GM18861 (cell line): ENCODE measurements around the gene HCN4.
"Not testable (repeated sequence)": the region's sequence is repeated elsewhere in the genome, so short reads cannot be mapped to it uniquely, and the experiment has no call there.

Experiments
- ATAC-seq: cut with Tn5 transposase; IDR thresholded peaks from one replicate; pipeline ENCODE4 v1.9.1; 2021; ENCODE audit not compliant: unreplicated experiment

HCN4 gene

DNA sequence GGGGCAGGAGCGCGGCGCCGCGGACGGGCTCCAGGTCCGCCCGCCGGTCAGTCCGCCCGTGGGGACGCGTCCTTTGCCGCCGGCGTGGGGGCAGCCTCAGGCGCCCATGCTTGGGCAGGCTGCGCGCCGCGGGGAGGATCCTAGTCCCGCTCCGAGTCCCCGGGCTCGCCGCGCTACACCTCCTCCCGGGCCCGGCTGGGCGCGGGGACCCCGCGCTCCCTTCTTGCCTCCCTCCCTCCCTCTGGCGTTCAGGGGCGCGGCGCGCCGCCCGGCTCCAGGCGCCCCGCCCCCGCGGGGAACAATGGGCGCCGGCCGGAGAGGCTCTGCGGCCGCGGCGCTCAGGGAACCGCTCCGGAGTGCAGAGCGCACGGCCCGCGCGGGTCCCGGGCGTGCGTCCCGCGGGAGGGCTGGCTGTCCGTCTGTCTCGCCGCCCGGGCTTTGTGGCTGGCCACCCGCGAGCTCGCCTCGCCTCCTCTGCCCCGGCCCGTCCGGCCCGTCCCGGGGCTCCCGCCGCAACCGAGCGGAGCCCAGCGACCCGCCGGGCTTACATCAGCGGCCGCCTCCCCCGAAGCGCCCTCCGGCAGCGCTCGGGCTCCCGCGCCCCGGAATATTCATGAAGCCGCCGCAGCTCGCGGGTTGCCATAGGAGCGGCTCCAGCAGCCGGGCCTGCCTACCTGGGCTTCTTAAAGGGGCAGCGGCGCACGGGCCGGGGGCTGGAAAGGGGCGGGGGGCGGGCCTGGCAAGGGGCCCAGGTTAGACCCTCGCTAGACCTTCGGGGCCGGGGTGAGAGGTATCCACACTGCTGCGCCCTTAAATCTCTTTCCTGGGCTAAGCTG is at the start of gene HCN4:
TSS of gene HCN4 (minus strand) at position 658 of the 836 bp plus-strand sequence. CDS start 688 bp downstream, outside the sequence.
- no peak for ATAC-seq

DNA sequence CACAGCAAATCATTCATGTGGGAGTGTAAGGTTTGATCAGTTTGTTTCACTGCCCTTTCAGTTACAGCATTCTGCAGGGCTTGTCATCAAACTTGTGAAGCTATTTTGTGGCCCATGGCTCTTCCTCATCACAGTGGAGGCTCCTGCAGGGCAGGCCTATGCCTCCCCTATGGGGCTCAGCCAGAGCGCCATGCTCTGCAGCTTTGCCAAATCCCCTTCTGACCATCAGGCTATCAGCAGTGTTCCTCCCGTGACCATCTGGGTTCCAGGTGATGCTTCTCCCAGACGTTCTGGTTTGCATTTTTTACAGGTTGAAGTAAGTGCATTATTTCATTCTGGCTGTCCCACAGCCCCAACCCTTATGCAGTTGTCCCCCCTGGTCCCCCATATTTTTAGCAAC is 46.1 kb upstream of the HCN4 start:
- no peak for ATAC-seq

DNA sequence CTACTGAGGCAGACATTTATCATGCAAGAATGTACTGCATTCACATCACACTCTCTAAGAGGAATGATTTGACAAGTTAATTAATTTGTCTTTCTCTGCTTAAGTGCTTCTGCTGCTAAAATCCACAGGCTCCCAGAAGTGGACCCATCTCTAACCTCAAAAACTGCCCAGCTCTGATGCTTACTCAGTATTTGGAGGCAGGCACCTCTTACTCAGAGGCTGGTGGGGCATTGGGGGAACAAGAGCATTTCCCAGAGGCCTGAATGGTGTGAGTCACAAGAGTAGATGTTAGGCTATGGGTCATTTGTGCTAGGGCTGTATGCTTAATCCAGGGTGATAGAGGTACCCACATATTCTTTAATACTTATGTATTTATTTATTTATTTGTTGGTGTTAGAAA is 34.4 kb upstream of the HCN4 start:
- no peak for ATAC-seq

DNA sequence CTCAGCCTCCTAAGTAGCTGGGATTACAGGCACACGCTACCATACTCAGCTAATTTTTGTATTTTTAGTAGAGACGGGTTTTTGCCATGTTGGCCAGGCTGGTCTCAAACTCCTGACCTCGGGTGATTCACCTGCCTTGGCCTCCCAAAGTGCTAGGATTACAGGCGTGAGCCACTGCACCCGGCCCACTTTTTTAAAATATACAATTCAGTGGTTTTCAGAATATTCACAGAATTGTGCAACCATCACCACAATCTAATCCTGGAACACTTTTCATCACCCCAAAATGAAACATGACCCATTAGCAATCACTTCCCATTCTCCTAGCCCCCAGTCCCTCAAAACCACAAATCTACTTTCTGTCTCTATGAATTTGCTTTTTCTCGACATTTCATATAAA is 31.5 kb upstream of the HCN4 start:
- not testable (repeated sequence) for ATAC-seq

DNA sequence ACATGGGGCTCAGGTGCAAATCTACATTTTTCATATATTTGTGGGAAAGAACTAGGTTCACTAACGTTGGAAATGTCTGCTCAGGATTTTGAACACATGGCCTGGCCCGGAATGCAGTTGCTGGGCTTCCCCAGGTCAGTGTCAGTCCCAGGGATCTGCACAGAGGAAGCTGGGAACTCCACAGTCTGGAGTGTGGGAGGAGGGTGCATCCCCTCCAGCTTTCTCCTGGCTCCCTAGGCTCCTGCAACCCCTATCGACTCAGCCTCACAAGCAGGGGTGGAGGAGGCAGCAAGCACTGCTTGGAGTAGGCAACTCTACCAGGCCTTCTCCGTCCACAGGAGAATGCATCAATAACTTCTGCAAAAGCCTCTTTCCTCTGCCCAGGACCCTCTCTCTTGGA is 30.1 kb upstream of the HCN4 start:
- no peak for ATAC-seq

DNA sequence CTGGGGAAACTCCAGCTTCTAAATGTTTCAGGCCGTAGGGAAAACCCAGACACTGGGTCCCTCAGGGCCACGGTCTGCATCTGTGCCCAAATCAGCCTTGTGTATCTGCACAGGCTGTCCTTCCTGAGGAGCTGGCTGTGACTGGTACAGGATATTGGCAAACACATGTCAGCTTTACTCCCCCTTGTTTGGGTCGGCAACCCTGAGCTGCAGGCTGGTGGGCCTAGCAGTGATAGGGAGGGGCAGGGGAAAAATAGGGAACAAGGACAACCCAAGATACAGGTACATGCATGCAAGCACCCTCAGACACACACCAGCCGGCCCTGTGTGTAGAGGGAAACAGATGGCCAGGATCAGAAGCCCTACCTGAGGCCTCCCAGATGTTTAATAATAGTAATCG is 28.7 kb upstream of the HCN4 start:
- ATAC-seq: no peak

DNA sequence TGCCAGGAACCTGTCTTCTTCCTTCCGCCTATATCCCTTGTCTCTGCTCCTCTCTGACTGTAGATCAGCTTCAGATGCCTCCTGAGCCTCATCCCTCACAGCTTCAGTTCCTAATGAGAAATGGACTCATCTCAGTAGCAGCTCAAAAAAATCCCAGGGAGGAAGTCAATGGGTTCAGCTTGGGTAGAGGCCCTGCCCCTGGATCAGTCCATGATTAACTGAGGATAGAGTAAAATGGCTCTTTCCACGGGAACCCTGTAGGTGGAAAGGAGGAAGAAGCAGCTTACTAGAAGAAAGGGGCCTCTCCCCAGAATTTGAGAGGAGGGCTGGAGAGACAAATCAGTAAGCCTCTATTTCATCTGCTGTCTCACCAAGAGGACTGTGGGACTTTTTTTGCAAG is 26.9 kb upstream of the HCN4 start:
- ATAC-seq: no peak

DNA sequence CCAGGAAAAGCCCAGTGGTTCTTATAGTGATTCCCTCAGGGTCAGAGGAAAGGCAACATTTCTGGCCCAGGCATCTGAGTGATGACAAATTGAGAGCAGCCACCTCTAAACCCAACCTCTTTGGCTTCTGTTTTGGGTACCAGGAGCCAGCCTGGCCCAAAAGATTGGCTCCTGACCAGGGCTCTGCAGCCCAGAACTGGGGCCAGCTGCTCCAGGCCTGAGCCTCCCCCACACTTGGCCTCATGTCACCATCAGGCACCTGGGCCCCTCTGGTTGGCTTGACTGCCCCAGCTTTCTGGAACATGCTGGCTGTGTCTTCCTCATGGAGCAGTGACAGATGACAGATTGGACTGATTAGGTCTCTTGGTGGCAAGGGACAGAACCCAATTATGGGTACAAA is 26.0 kb upstream of the HCN4 start:
- no peak for ATAC-seq

- ATAC-seq: no peak
Measured at GRCh38 chr15:73393336-73393735, 24.6 kb upstream of the HCN4 start.

GRCh38 chr15:73392025-73392424 is 23.3 kb upstream of the HCN4 start:
- no peak for ATAC-seq

DNA sequence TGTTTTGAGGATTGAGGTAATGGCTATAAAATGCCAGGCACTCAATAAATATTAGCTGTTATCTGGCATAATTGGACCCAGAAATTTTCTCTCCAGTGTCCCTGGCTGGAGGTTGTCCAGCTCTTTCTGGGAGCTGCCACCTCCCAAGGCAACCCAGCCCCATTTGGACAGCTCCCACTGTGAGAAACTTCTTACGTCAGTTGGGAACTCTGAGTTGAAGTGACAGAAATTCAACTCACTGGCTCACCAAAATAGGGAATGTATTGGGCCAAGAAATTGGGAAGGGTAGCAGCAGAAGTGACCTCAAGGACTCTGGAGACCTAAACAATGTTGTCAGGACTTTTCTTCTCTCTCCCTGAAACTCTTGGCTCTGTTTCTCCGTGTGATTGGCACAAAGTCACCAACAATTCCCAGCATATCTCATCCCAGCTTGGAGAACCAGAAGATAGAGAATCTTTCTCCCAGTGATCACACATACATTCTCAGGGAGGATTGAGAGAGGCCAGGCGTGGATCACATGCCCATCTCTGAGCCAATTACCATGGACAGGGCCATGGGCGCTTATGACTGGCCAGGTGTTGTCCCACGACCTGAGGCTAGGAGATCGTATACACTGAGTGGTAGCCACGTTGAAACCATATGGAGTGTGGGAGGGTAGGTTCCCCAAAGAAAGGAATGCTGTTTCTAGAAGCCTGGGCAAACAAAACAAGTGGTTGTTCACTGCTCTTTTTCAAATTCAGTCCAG is 22.5 kb upstream of the HCN4 start:
- no peak for ATAC-seq

- ATAC-seq: no peak
Measured at GRCh38 chr15:73389971-73390544, 21.3 kb upstream of the HCN4 start.

DNA sequence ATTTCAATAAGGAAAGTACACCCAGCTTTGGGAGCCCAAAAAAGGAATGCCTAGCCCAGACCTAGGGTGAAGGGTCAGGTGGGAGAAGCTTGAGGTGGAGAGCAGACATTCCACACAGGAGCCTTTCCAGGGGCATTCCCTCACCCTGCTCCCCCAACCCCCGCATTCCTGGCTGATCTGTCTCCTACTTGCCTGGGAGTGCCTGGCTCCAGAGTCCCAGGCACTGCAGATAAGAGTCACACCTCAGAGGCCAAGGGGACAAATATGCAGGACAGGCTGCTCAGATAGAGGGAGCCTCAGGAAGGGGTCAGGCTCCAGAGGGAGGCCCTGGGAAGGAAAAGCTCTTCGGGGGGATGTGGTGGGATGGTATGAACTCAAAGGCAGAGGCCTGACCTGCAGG is 20.8 kb upstream of the HCN4 start:
- no peak for ATAC-seq

DNA sequence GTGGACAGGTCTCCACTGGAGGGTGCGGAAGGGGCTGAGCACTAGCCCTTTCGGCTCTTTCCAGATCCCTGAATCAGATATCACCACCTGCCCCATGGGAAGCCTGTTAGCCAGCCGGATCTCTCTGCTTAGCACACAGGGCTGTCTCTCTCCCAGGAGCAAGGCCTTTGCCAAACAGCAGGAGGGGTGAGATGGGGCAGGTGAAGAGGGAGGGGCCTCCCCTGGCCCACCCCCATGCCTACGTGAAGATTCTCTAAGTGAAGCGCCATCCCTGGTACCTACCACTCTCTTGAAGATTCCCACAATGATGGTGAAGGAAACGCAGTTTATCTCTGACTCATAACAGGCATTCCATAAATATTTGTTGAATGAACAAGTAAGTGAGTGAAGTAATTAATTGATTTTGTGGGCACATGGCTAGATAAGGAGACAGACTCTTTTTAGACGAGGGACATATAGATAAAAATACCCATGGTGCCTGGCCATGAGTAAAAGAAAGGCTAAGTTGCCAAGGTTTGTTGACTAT is 19.6 kb upstream of the HCN4 start:
- ATAC-seq: no peak

DNA sequence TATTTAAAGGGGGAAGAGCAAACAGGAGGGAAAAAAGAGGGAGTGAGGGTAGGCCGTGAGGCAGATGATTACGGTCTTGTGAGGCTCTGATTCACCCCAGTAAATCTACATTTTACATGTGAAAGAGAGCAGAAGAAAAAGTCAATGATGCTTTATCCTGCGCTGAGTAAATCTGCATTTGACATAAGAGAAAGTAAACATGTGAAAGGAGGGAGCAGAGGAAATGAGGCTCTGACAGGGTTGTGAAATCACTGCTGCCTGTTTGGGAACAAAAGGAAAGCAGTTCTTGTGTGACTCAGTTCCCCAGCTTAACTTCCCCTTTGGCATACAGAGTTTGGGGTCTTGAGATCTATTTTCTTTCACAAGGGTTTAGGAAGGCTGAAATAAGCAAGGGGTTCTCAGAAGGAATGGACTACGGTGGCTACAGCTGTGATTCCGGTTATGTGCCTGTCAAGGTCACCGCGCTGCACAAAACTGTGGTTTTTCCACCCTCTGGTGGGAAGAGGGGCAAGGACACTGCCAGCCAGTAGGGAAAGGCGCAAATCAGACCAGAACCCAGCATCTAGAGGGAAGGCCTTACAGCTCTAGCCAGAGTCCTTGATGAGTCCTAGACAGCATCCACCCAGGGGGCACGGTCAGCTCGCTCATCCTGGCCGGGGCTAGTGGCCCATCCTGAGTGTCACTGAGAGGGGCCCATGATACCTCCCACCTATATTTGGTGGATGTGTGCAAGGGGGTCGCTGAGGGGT is 18.9 kb upstream of the HCN4 start:
- no peak for ATAC-seq

DNA sequence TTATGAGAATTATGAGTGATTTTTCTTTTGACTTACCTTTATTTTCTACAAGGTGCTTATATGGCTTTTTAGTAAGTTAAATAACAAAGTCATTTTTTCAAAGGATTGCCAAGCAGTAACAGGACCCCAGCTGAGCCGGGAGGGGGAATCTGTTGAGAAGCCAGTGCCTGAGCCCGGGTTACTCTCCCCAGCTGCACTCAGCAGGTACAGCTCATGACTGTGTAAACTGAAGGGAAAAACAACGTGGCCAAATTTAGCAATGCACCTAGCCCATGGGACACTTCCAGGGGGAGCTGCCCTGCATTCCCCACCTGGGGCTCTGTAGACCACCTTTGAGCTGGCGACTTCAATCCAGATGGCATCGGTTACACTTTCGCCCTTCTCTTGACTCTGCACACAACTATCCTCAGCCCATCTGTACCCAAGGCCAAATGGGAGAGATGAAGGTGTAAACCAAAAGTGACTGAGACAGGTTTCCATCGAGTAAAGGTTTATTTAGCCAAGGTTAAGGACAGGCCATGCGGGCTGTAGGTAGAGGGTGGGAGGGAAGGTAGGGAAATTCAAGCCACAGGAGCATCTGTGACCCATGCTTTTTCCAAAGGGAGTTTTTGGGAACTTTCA is 18.2 kb upstream of the HCN4 start:
- ATAC-seq: no peak

GRCh38 chr15:73386238-73386637 is 17.5 kb upstream of the HCN4 start:
- no peak for ATAC-seq

DNA sequence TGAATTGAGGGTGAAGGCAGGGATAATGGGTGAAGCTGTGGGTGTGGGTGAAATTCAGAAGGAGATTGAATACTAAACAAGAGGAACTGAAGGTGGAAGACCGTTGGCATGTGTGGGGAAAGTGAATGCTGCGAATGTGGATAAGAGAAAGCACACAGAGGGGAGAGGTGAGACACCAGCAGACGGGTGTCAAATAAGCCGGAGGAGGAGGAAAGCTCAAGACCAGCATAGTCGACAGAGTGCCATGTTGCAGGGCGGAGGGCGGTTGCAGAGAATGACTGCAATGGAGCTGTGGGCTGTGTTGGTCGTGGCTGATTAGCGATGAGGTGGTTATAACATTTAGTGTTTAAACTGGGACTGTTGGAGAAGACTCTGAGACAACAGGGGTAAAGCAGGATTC is 16.4 kb upstream of the HCN4 start:
- no peak for ATAC-seq

DNA sequence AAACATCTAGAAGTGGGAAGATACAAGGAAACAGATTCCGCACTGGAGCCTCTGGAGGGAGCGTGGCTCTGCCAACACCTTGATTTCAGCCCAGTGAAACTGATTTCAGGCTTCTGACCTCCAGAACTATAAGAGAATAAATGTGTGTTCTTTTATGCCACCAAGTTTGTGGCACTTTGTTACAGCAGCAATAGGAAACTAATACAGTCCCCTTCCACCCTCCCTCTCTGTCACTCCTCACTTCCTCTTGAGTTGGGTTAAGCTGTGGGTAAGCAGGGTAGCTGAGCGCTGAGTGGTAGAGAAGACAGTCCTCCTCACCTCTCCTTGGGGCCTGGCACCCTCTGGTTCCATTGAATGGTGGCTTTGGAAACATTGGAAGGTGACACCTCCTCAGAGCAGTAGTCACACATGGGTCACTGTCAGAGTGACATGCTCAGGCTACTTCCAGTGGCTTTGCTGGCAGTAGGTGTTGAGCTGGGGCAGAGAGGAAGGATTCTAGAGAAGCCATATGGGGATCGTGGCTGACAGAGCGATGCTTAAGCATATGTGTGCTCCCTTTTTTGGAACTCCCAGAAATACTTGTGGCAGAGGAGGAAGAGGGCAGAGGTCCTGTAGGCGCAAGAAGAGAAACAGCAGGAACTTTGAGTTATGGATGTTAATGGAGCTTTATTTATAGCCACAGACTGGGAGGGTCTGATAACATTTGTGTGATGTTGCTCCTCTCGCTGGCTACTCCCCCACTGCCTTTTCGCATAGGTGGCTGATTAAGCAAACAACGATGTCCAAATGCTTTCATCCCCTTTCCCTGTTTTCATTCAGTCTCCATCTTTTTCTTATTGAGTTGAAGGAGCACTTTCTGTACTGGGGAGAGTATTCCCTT is 14.8 kb upstream of the HCN4 start:
- ATAC-seq: no peak

- ATAC-seq: no peak
Measured at GRCh38 chr15:73382115-73382514, 13.4 kb upstream of the HCN4 start.
